ENCODE results near the gene RASSF9.

Gene RASSF9

GRCh38 chr12:85849344-85849743 lies 13.1 kb upstream of the RASSF9 start:
- H3K36me3 ChIP-seq = no peaks in the 10 kb centered on the region
- no peaks in the 10 kb centered on the region for H3K27me3 ChIP-seq
- no peak overlapping the region for H3K4me2 ChIP-seq
- no peaks in the 10 kb centered on the region for H4K20me1 ChIP-seq
- no peaks in the 10 kb centered on the region for H3K9me3 ChIP-seq
- H3K27ac ChIP-seq = no peak overlapping the region
- H3K4me3 ChIP-seq = no peak overlapping the region
- TF ChIP-seq Cebpa-rat (IDR thresholded peaks at IDR 0.05) = no peak
- no peak overlapping the region for H3K9ac ChIP-seq
- no peaks in the 10 kb centered on the region for H3K4me1 ChIP-seq

DNA sequence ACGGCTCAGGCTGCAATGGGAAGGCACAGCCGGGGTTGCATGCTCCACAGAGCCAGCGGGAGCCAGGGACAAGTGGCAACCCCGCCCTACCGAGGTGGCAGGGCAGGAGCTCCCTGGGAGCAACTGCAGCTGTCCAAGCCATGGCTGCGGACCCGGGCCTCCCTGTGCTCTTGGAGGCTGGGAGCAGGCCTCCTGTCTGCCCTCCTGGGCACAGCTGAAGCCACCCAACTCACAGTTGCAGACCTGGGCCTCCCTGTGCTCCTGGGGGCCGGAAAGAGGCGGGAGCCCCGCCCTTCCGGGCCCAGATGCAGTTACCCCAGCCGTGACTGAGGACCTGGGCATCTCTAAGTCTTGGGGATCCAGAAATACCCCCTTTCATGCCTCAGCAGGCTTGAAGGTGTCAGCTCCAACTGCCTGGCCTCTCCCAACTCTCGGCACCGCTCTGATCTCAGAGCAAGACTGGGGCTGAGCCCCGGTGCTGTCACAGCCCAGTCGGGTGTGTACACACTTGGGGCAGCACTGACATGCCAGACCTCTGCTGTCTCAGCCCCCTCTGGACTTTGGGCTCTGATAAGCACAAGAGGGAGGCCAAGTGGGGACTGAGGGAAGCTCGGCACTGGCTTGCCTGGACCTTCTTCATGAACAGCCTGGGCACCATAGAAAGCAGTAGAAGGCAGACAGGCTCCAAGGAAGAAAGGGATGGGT lies 7.5 kb upstream of the RASSF9 start:
- H3K4me3 ChIP-seq = no peak overlapping the region
- no peaks in the 10 kb centered on the region for H4K20me1 ChIP-seq
- H3K9me3 ChIP-seq = no peaks in the 10 kb centered on the region
- no peaks in the 10 kb centered on the region for H3K36me3 ChIP-seq
- H3K27me3 ChIP-seq = no peaks in the 10 kb centered on the region
- TF ChIP-seq Cebpa-rat (IDR thresholded peaks at IDR 0.05) = no peak
- H3K27ac ChIP-seq = no peak overlapping the region
- no peaks in the 10 kb centered on the region for H3K4me1 ChIP-seq
- H3K4me2 ChIP-seq = no peak overlapping the region
- no peak overlapping the region for H3K9ac ChIP-seq

GRCh38 chr12:85835426-85836196 lies 598 bp downstream of the RASSF9 start:
- Histone ChIP-seq H3K27ac (no peak overlapping the region), H3K36me3 (no peaks in the 10 kb centered on the region), H3K4me1 (no peaks in the 10 kb centered on the region), H3K4me3 (no peak overlapping the region), H3K9me3 (no peaks in the 10 kb centered on the region), H3K9ac (no peak overlapping the region), H3K27me3 (no peaks in the 10 kb centered on the region), H3K4me2 (no peak overlapping the region), H4K20me1 (no peaks in the 10 kb centered on the region)
- TF ChIP-seq Cebpa-rat (IDR thresholded peaks at IDR 0.05) = no peak

DNA sequence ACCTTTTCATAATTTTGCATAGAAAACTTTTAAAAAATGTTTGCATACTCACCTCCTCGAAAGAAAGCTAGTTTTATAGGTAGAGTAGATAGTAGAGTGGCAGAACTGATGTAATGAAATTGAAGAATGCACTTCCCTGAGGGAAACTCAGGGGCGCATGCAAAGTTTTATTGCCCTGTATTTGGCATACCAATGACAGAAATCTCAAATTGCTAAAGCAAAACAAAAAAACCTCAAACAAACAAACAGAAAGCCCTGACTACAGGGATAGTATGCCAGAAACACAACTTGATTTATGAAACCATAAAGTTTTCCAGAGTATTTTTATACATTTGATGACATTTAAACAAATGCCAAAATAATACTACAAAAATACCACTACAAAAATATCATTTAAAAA lies 1.8 kb downstream of the RASSF9 start:
- no peaks in the 10 kb centered on the region for H3K36me3 ChIP-seq
- H3K9ac ChIP-seq = no peak overlapping the region
- no peaks in the 10 kb centered on the region for H3K4me1 ChIP-seq
- no peak overlapping the region for H3K27ac ChIP-seq
- no peaks in the 10 kb centered on the region for H4K20me1 ChIP-seq
- no peaks in the 10 kb centered on the region for H3K27me3 ChIP-seq
- H3K4me3 ChIP-seq = no peak overlapping the region
- TF ChIP-seq Cebpa-rat (IDR thresholded peaks at IDR 0.05) = no peak
- no peak overlapping the region for H3K4me2 ChIP-seq
- no peaks in the 10 kb centered on the region for H3K9me3 ChIP-seq

DNA sequence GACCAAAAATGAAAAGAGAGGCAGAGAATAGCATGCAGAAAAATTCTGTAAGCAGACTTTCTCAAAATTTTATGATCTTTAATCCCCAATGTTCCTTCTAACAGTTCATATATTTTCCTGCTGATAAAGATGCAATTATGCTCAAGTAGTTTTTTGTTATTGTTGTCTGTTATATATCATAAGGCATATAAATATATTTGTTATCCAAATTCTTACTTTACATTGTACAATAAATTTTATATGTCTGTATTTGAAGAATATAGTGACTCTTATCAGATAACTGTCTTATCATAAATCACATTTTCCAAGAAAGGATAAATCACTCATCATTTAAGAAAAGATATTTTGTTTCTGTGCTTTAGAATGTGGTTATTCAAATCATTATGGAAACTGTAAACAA lies 2.6 kb downstream of the RASSF9 start:
- Histone ChIP-seq H4K20me1 (no peaks in the 10 kb centered on the region), H3K4me3 (no peak overlapping the region), H3K4me2 (no peak overlapping the region), H3K36me3 (no peaks in the 10 kb centered on the region), H3K27ac (no peak overlapping the region), H3K4me1 (no peaks in the 10 kb centered on the region), H3K9ac (no peak overlapping the region), H3K9me3 (no peaks in the 10 kb centered on the region), H3K27me3 (no peaks in the 10 kb centered on the region)
- TF ChIP-seq Cebpa-rat (IDR thresholded peaks at IDR 0.05) = no peak

GRCh38 chr12:85831327-85831990 lies 4.8 kb downstream of the RASSF9 start:
- H3K36me3 ChIP-seq = no peaks in the 10 kb centered on the region
- TF ChIP-seq Cebpa-rat (IDR thresholded peaks at IDR 0.05) = no peak
- H3K9me3 ChIP-seq = no peaks in the 10 kb centered on the region
- H3K27me3 ChIP-seq = no peaks in the 10 kb centered on the region
- no peak overlapping the region for H3K9ac ChIP-seq
- no peaks in the 10 kb centered on the region for H4K20me1 ChIP-seq
- no peak overlapping the region for H3K27ac ChIP-seq
- H3K4me3 ChIP-seq = no peak overlapping the region
- no peak overlapping the region for H3K4me2 ChIP-seq
- H3K4me1 ChIP-seq = no peaks in the 10 kb centered on the region

DNA sequence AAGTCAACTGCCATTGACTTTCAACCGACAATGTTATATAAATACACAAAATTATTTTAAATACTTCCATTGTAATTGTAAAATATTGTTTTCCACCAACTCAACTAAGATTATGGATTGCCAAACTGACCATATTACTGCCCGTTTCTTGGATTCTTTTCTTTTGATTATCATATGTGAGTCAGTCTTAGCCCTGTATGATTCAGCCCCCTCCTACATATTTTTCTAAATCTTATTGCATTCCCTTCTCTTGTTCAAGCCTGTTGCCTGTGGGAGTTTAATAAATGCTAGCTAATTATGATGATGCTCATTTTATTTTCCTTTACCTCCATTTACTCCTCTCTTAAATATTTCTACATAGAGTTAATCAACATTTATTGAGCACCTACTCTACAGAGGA lies 6.8 kb downstream of the RASSF9 start:
- Histone ChIP-seq H3K27ac (no peak overlapping the region), H3K27me3 (no peaks in the 10 kb centered on the region)

GRCh38 chr12:85828576-85828975 lies 7.6 kb downstream of the RASSF9 start:
- no peaks in the 10 kb centered on the region for H4K20me1 ChIP-seq
- H3K4me1 ChIP-seq = no peaks in the 10 kb centered on the region
- no peaks in the 10 kb centered on the region for H3K36me3 ChIP-seq
- H3K27ac ChIP-seq = no peak overlapping the region
- H3K27me3 ChIP-seq = no peaks in the 10 kb centered on the region
- no peak for TF ChIP-seq Cebpa-rat (IDR thresholded peaks at IDR 0.05)
- H3K4me2 ChIP-seq = no peak overlapping the region
- H3K9me3 ChIP-seq = no peaks in the 10 kb centered on the region
- no peak overlapping the region for H3K9ac ChIP-seq
- H3K4me3 ChIP-seq = no peak overlapping the region

More for the DNA sequence above, 6.8 kb downstream of the RASSF9 start:
- no peak overlapping the region for H3K9ac ChIP-seq
- H3K4me3 ChIP-seq = no peak overlapping the region
- no peaks in the 10 kb centered on the region for H3K36me3 ChIP-seq
- no peaks in the 10 kb centered on the region for H3K4me1 ChIP-seq
- TF ChIP-seq Cebpa-rat (IDR thresholded peaks at IDR 0.05) = no peak
- no peaks in the 10 kb centered on the region for H4K20me1 ChIP-seq
- H3K4me2 ChIP-seq = no peak overlapping the region
- no peaks in the 10 kb centered on the region for H3K9me3 ChIP-seq

GRCh38 chr12:85825746-85826145 lies 10.5 kb downstream of the RASSF9 start:
- Histone ChIP-seq H3K4me2 (no peak overlapping the region), H3K27ac (no peak overlapping the region), H4K20me1 (no peaks in the 10 kb centered on the region), H3K9ac (no peak overlapping the region), H3K4me3 (no peak overlapping the region), H3K36me3 (no peaks in the 10 kb centered on the region), H3K4me1 (no peaks in the 10 kb centered on the region), H3K27me3 (no peaks in the 10 kb centered on the region), H3K9me3 (no peaks in the 10 kb centered on the region)
- no peak for TF ChIP-seq Cebpa-rat (IDR thresholded peaks at IDR 0.05)
